Measurements from ENCODE around the gene ELMOD1. TPM values are rescaled to one million over a fixed set of nuclear protein-coding genes. Genes with fewer than 3 reads are reported as not detected.

ELMOD1 gene
- 0.12 to 0.42 TPM (median 0.19 TPM) in 5 replicates for total RNA-seq (2022; extraction: Qiagen RNA extraction)

DNA sequence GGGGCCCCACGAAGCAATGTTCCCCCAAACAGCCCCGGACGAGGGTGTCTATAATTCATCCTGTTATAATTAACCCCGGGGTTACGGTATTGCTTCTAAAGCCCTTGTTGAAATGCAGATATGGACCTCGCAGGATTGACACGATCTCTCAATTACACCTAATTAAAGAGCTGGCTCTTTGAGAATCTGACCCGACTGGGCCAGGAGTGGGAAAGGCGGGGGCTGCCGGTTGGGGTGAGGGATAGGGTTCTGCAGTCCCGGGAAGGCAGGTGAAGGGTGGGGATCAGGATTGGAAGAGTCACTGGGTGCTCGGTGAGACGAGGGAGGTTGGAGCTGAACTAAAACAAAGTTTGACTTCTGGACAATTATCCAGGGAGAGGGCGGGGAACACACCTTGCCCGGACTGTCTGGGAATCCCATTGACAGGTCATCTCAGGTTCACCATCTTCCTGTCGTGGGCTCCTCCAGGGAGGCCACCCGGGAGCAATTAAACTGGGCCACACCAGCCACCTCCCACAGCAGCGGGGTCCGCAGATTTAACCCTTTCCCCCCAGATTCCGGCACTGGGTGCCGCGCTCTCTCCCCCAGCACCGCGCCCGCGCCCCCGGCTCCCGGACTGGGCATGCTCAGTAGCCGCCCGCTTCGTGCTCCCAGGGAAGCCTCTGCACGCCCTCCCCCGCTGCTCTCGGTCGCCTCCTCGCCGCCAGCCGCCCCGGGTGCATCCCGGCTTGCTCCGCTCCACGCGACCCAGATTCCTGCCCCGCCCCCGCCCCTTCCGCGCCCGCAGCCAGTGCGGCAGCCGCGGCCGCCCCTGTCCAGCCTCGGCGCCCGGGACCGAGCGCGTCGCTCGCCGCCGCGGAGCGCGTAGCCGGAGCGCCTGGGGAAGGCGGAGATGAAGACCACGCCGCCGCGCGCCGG is at the start of gene ELMOD1:
Gene ELMOD1 (plus strand): TSS at position 688 of the 918 bp plus-strand sequence. CDS start 27,043 bp downstream, outside the sequence.

DNA sequence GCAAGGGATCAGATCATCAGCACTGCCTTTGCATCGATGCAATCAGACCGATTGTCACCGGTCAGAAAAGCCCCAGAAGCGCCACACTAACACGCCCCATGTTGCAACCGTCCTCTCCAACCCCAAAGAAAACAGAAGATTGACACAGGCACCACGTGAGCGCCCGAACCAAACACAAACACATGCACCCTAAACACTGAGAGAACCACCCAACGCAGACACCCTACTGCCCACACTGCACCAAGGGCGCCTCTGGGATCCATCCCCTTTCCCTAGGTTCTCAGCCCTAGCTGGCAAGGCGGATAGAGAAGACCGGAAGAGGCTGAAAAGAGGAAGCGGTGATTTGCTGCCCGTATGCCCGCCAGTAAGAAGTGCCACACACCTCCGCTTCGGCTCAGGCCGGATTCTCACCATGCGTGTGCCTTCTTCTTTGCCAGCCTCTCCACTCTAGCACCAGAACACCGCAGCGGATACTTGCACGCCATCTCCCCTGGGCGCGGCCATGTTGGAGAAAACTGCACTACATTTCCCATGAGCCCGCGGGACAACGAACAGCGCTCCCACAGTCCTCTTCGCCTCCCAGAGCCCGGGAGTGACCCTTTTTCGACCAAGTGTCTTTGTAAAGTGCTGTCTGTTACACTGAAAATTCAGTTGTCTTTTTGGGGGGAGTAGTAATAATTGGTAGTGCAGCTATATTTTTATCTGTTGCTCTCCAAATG is 25.6 kb upstream of the ELMOD1 start, which contains the start of gene ALKBH8:
Gene ALKBH8 (minus strand): TSS at position 517 of the 719 bp plus-strand sequence. CDS start 4,842 bp downstream, outside the sequence.

DNA sequence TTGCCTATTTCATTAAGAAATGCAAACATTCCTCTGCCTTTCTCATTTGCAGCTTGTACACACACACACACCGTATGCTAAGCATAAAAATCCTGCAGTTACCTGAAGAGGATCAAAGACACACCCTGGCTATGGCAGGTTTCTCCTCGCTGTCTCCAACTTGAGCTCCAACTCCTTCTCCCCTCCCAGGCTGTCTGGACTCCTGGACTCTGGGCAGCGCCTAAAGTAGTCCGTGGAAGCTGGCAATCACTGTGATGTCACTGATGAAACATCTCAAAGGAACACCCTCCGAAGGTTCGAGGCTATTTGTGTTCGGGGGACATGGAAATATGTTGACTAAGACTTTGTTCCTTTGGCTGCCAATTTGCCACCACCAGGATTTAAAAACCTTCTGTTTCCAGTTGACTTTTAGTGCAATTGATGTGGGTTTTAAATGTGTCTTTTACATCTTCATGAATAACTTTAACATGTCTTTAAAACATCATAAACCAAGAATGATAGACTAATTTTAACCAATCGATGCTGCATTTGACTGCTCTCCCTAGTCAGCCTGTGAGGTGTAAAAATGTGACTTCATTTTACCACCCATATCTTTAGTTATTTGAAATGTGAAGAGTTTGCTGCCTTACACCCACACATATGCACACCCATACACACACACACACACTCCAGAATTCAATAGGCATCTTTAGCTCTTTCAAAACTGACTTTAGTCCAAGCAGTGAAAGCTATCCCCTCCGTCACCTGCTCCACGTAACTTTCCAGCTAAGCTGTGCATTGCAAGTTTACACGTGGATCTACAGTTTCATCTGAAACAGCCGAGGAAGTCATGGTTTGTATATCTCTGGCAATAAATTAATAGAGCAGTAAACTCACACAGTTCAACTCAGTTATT is 121.2 kb downstream of the ELMOD1 start, which contains the start of gene SLN:
Gene SLN (minus strand): TSS at position 196 of the 895 bp plus-strand sequence.

Other genes with a start within 250 kb of the ELMOD1 start
- gene CWF19L2, start 133.3 kb upstream of the ELMOD1 start, total RNA-seq (2022; extraction: Qiagen RNA extraction): 3.0 to 5.2 TPM (median 3.8 TPM) in 5 replicates
- gene ALKBH8, start 25.4 kb upstream of the ELMOD1 start, total RNA-seq (2022; extraction: Qiagen RNA extraction): 7.1 to 9.6 TPM (median 8.3 TPM) in 5 replicates
- 0.68 to 1.3 TPM (median 0.80 TPM) in 5 replicates for gene SLN, start 120.9 kb downstream of the ELMOD1 start, total RNA-seq (2022; extraction: Qiagen RNA extraction)

Data from A549 treated with CORT108297 at 1 μM for 4 hours (cell line).